HEK293 (cell line): ENCODE results near the gene ERCC1.

Source experiments
- CTCF ChIA-PET: fragments of 350-600 bp; formaldehyde crosslinking; extraction: SDS; loops from one replicate; lab custom pipeline; 2021; ENCODE audit warnings: antibody characterized with exemption; lab: Yijun Ruan, JAX
- POLR2A ChIA-PET: fragments of 300-600 bp; formaldehyde crosslinking; extraction: SDS; loops from one replicate; lab custom pipeline; 2020; ENCODE audit warnings: antibody characterized with exemption, inconsistent platforms; lab: Yijun Ruan, JAX
- H3K27ac ChIP-seq: fragments of 200-500 bp; sonication (Bioruptor generic); 2 replicates; pipeline ENCODE4 v1.5.1; 2014; ENCODE audit warnings: low read depth, low read length, control low read depth, inconsistent platforms; ENCODE audit errors: extremely low read depth
- H3K36me3 ChIP-seq, 2 experiments: fragments of 200-500 bp in 1 of 2; sonication (Bioruptor generic) in 1 of 2; 1 replicate in 1 of 2; 2 replicates in 1 of 2; pipeline ENCODE4 v1.5.1; 2014 to 2017; ENCODE audit warnings: inconsistent platforms in 2 of 2, low read length in 2 of 2; ENCODE audit not compliant: control insufficient read depth in 2 of 2, insufficient read depth in 1 of 2
- H3K4me1 ChIP-seq: fragments of 200-500 bp; sonication (Bioruptor generic); 2 replicates; pipeline ENCODE4 v1.5.1; 2014; ENCODE audit warnings: mild to moderate bottlenecking, low read length, inconsistent platforms; ENCODE audit not compliant: control insufficient read depth, insufficient read depth
- H3K4me3 ChIP-seq: 2 replicates; pipeline ENCODE4 v1.5.1; 2011; ENCODE audit warnings: low read depth, mild to moderate bottlenecking, control low read depth, low read length, moderate library complexity
- H3K9me3 ChIP-seq: fragments of 200-500 bp; sonication (Bioruptor generic); 2 replicates; pipeline ENCODE4 v1.5.1; 2014; ENCODE audit warnings: low read depth, low read length, inconsistent platforms; ENCODE audit not compliant: control insufficient read depth, insufficient read depth
- BCL11A ChIP-seq: fragments of 450-650 bp; formaldehyde crosslinking; IDR thresholded peaks from 2 replicates; pipeline ENCODE4 v1.5.1; 2016; ENCODE audit warnings: low read depth, missing biosample characterization, missing genetic modification characterization
- BCL11B ChIP-seq: fragments of 450-650 bp; formaldehyde crosslinking; IDR thresholded peaks from 2 replicates; pipeline ENCODE4 v1.5.1; 2016; ENCODE audit warnings: low read depth, missing biosample characterization, missing genetic modification characterization
- CTCF ChIP-seq: fragments of 450-650 bp; formaldehyde crosslinking; IDR thresholded peaks from 2 replicates; pipeline ENCODE4 v1.5.1; 2016; ENCODE audit warnings: missing biosample characterization, missing genetic modification characterization
- EGR2 ChIP-seq: fragments of 450-650 bp; formaldehyde crosslinking; IDR thresholded peaks from 2 replicates; pipeline ENCODE4 v1.5.1; 2016; ENCODE audit warnings: low read depth, missing biosample characterization, missing genetic modification characterization
- HOXD13 ChIP-seq: sonication (generic); formaldehyde crosslinking; IDR thresholded peaks from 2 replicates; pipeline ENCODE4 v1.8.0; 2022; ENCODE audit warnings: missing genetic modification reagents, borderline replicate concordance
- KLF10 ChIP-seq: fragments of 450-650 bp; IDR thresholded peaks from 2 replicates; pipeline ENCODE4 v1.5.1; 2018; ENCODE audit warnings: missing biosample characterization, mild to moderate bottlenecking, missing genetic modification characterization
- KLF8 ChIP-seq: fragments of 450-650 bp; formaldehyde crosslinking; IDR thresholded peaks from 2 replicates; pipeline ENCODE4 v1.5.1; 2016; ENCODE audit warnings: missing biosample characterization, missing genetic modification characterization
- PATZ1 ChIP-seq: fragments of 450-650 bp; formaldehyde crosslinking; IDR thresholded peaks from 2 replicates; pipeline ENCODE4 v1.5.1; 2016; ENCODE audit warnings: missing biosample characterization, missing genetic modification characterization
- REPIN1 ChIP-seq: fragments of 450-650 bp; formaldehyde crosslinking; IDR thresholded peaks from 2 replicates; pipeline ENCODE4 v1.5.1; 2017; ENCODE audit warnings: missing biosample characterization, missing genetic modification characterization, low read depth
- SP3 ChIP-seq: fragments of 450-650 bp; formaldehyde crosslinking; IDR thresholded peaks from 2 replicates; pipeline ENCODE4 v1.5.1; 2016; ENCODE audit warnings: missing biosample characterization, missing genetic modification characterization
- SP7 ChIP-seq: fragments of 450-650 bp; formaldehyde crosslinking; IDR thresholded peaks from 2 replicates; pipeline ENCODE4 v1.5.1; 2016; ENCODE audit warnings: missing biosample characterization, missing genetic modification characterization
- YY2 ChIP-seq: fragments of 450-650 bp; formaldehyde crosslinking; IDR thresholded peaks from 2 replicates; pipeline ENCODE4 v1.5.1; 2016; ENCODE audit warnings: missing biosample characterization, missing genetic modification characterization
- ZBTB10 ChIP-seq: fragments of 450-650 bp; formaldehyde crosslinking; IDR thresholded peaks from 2 replicates; pipeline ENCODE4 v1.5.1; 2016; ENCODE audit warnings: missing biosample characterization, missing genetic modification characterization
- ZBTB20 ChIP-seq: fragments of 450-650 bp; formaldehyde crosslinking; IDR thresholded peaks from 2 replicates; pipeline ENCODE4 v1.5.1; 2016; ENCODE audit warnings: missing biosample characterization, missing genetic modification characterization
- ZEB2 ChIP-seq: fragments of 450-650 bp; formaldehyde crosslinking; IDR thresholded peaks from 2 replicates; pipeline ENCODE4 v1.5.1; 2016; ENCODE audit warnings: missing biosample characterization, missing genetic modification characterization
- ZNF10 ChIP-seq: fragments of 450-650 bp; formaldehyde crosslinking; IDR thresholded peaks from 2 replicates; pipeline ENCODE4 v1.5.1; 2017; ENCODE audit warnings: missing biosample characterization, missing genetic modification characterization
- ZNF184 ChIP-seq: fragments of 450-650 bp; IDR thresholded peaks from 2 replicates; pipeline ENCODE4 v1.5.1; 2018; ENCODE audit warnings: missing biosample characterization, mild to moderate bottlenecking, missing genetic modification characterization
- ZNF24 ChIP-seq: fragments of 450-650 bp; formaldehyde crosslinking; IDR thresholded peaks from 2 replicates; pipeline ENCODE4 v1.5.1; 2016; ENCODE audit warnings: missing biosample characterization, missing genetic modification characterization
- ZNF302 ChIP-seq: fragments of 450-650 bp; formaldehyde crosslinking; IDR thresholded peaks from 2 replicates; pipeline ENCODE4 v1.5.1; 2016; ENCODE audit warnings: missing biosample characterization, missing genetic modification characterization, low read depth
- ZNF341 ChIP-seq: fragments of 450-650 bp; formaldehyde crosslinking; IDR thresholded peaks from 2 replicates; pipeline ENCODE4; 2016; ENCODE audit warnings: low read depth, missing biosample characterization, missing genetic modification characterization
- ZNF366 ChIP-seq: fragments of 450-650 bp; formaldehyde crosslinking; conservative IDR thresholded peaks from 2 replicates; pipeline ENCODE4 v1.5.1; 2016; ENCODE audit warnings: missing biosample characterization, missing genetic modification characterization
- ZNF398 ChIP-seq: fragments of 450-650 bp; formaldehyde crosslinking; IDR thresholded peaks from 2 replicates; pipeline ENCODE4 v1.5.1; 2017; ENCODE audit warnings: missing biosample characterization, missing genetic modification characterization
- ZNF561 ChIP-seq: fragments of 450-650 bp; IDR thresholded peaks from 2 replicates; pipeline ENCODE4 v1.5.1; 2018; ENCODE audit warnings: missing biosample characterization, missing genetic modification characterization, borderline replicate concordance
- ZNF623 ChIP-seq: fragments of 450-650 bp; formaldehyde crosslinking; IDR thresholded peaks from 2 replicates; pipeline ENCODE4 v1.5.1; 2016; ENCODE audit warnings: missing biosample characterization, missing genetic modification characterization
- ZNF629 ChIP-seq: fragments of 450-650 bp; formaldehyde crosslinking; IDR thresholded peaks from 2 replicates; pipeline ENCODE4 v1.5.1; 2017; ENCODE audit warnings: missing biosample characterization, missing genetic modification characterization
- ZNF660 ChIP-seq: fragments of 450-650 bp; IDR thresholded peaks from 2 replicates; pipeline ENCODE4 v1.5.1; 2018; ENCODE audit warnings: missing biosample characterization, mild to moderate bottlenecking, missing genetic modification characterization
- ZNF692 ChIP-seq: fragments of 450-650 bp; formaldehyde crosslinking; IDR thresholded peaks from 2 replicates; pipeline ENCODE4 v1.5.1; 2016; ENCODE audit warnings: missing biosample characterization, missing genetic modification characterization
- ZSCAN30 ChIP-seq: fragments of 450-650 bp; IDR thresholded peaks from 2 replicates; pipeline ENCODE4 v1.5.1; 2018; ENCODE audit warnings: missing biosample characterization, mild to moderate bottlenecking, missing genetic modification characterization, moderate library complexity

ERCC1 gene

GRCh38 chr19:45443462-45444317, 20.0 kb upstream of the ERCC1 start:
- Histone ChIP-seq H3K27ac (no peak overlapping the region; the same call in 1 of the 2 replicates), H3K9me3 (no peaks in the 10 kb centered on the region), H3K36me3 (no peaks in the 10 kb centered on the region), H3K4me3 (peak overlapping the region; percentile 27), H3K4me1 (0 out of 2 replicates have a peak, but pooled peaks cover 5% of the 10 kb centered on the region)
- CTCF ChIA-PET, result interaction anchor here (0.5 to 1.2 kb wide), 3 partner anchors 20 to 99 kb away, joined by 3 to 7 read pairs (median 3); partner anchors contain the start of gene ERCC1
- POLR2A ChIA-PET, result interaction anchor here (0.9 to 1.0 kb wide), 2 partner anchors 24 to 26 kb away, joined by 3 to 5 read pairs; partner anchors contain the start of gene FOSB
- TF ChIP-seq BCL11A (tag by site-specific recombination) (0 out of 2 replicates have a peak, but pooled peaks have one; percentile 49), ZNF561 (tag by site-specific recombination) (peak; percentile 86), CTCF (tag by site-specific recombination) (no peak), KLF8 (peak; percentile 91), SP7 (peak; percentile 70), ZNF660 (peak; percentile 53; the same call in 1 of the 2 replicates), YY2 (tag by site-specific recombination) (0 out of 2 replicates have a peak, but pooled peaks have one; percentile 18), ZNF398 (tag by site-specific recombination) (peak; percentile 93), KLF10 (tag by site-specific recombination) (peak; percentile 93), ZBTB20 (tag by site-specific recombination) (peak; percentile 92), PATZ1 (tag by site-specific recombination) (peak; percentile 97), ZNF302 (no peak), BCL11B (tag by site-specific recombination) (peak; percentile 72), ZNF629 (peak; percentile 99), ZNF366 (tag by site-specific recombination) (peak; percentile 90), ZNF24 (no peak), ZNF10 (tag by site-specific recombination) (no peak), ZSCAN30 (tag by site-specific recombination) (peak; percentile 68; the same call in 1 of the 2 replicates), HOXD13 (CRISPR knock-in tag) (no peak), ZNF184 (no peak), SP3 (tag by site-specific recombination) (peak; percentile 91), ZNF341 (tag by site-specific recombination) (no peak), ZNF623 (tag by site-specific recombination) (no peak), ZNF692 (tag by site-specific recombination) (peak; percentile 58), EGR2 (tag by site-specific recombination) (0 out of 2 replicates have a peak, but pooled peaks have one; percentile 14), ZBTB10 (tag by site-specific recombination) (peak; percentile 97), ZEB2 (peak; percentile 88), REPIN1 (tag by site-specific recombination) (0 out of 2 replicates have a peak, but pooled peaks have one; percentile 50)
